H1 (cell line): ENCODE data around the gene CCDC195. TPM values are rescaled to one million over a fixed set of nuclear protein-coding genes. Genes with fewer than 3 reads are reported as not detected.

Source experiments
- CTCF ChIA-PET: fragments of 300-600 bp; sonication (Branson Sonifier 250); formaldehyde crosslinking; loops from one replicate; lab custom pipeline; 2021; ENCODE audit not compliant: partially characterized antibody; lab: Charles Lee
- POLR2A ChIA-PET: fragments of 300-600 bp; sonication (Branson Sonifier 250); formaldehyde crosslinking; loops from one replicate; lab custom pipeline; 2021; ENCODE audit warnings: inconsistent platforms; ENCODE audit not compliant: partially characterized antibody; lab: Charles Lee
- DNase-seq, 2 experiments: peaks; one replicate each; pipeline versions ENCODE4 v3.0.0 to v3.0.0-alpha.2; 2010 to 2022; ENCODE audit warnings: low spot score in 2 of 2, low read depth in 1 of 2, mixed read lengths in 1 of 2
- FAIRE-seq: peaks from 2 replicates; lab custom pipeline; 2011; peaks lifted over from hg19 to GRCh38; lab: Jason Lieb, UNC
- H2AFZ ChIP-seq: 2 replicates; pipeline ENCODE4 v1.8.1; 2012; ENCODE audit warnings: low read length, inconsistent platforms
- H2AK5ac ChIP-seq: 2 replicates; pipeline ENCODE4 v1.6.1; 2013; ENCODE audit warnings: low read depth, low read length
- H2BK120ac ChIP-seq: replicated peaks from 2 replicates; pipeline ENCODE3; 2013; ENCODE audit warnings: low read depth, low read length, inconsistent platforms
- H2BK12ac ChIP-seq: 2 replicates; pipeline ENCODE4 v1.6.1; 2013; ENCODE audit warnings: low read depth, low read length
- H2BK15ac ChIP-seq: 2 replicates; pipeline ENCODE4 v1.6.1; 2013; ENCODE audit warnings: low read length
- H2BK20ac ChIP-seq: 2 replicates; pipeline ENCODE4 v1.6.1; 2013; ENCODE audit warnings: low read length
- H2BK5ac ChIP-seq: 2 replicates; pipeline ENCODE4 v1.6.1; 2013; ENCODE audit warnings: low read depth, low read length
- H3K14ac ChIP-seq: 2 replicates; pipeline ENCODE4 v1.6.1; 2013; ENCODE audit warnings: inconsistent platforms; ENCODE audit not compliant: insufficient read length
- H3K18ac ChIP-seq: 2 replicates; pipeline ENCODE4 v1.6.1; 2013; ENCODE audit warnings: low read length; ENCODE audit errors: extremely low read depth
- H3K23ac ChIP-seq: 2 replicates; pipeline ENCODE4 v1.6.1; 2013; ENCODE audit warnings: inconsistent platforms; ENCODE audit not compliant: insufficient read length
- H3K23me2 ChIP-seq: 2 replicates; pipeline ENCODE4 v1.6.1; 2013; ENCODE audit warnings: low read depth, low read length
- H3K27ac ChIP-seq: 2 replicates; pipeline ENCODE4 v1.6.1; 2011; ENCODE audit warnings: low read depth, low read length, inconsistent platforms
- H3K27me3 ChIP-seq, 4 experiments: replicated peaks in 1 of 4; 1 replicate in 1 of 4; 2 replicates in 3 of 4; pipeline versions ENCODE4 v1.6.1 to v1.8.1; 2011 to 2013; ENCODE audit warnings: low read length in 3 of 4, mild to moderate bottlenecking in 3 of 4, inconsistent platforms in 2 of 4, mixed read lengths in 2 of 4, moderate library complexity in 1 of 4; ENCODE audit not compliant: control insufficient read depth in 3 of 4, insufficient read depth in 3 of 4; ENCODE audit errors: extremely low read depth in 1 of 4
- H3K36me3 ChIP-seq, 4 experiments: 2 replicates each; pipeline versions ENCODE4 v1.6.1 to v1.8.1; 2011 to 2013; ENCODE audit warnings: mild to moderate bottlenecking in 4 of 4, low read length in 3 of 4, moderate library complexity in 2 of 4, control low read depth in 1 of 4, inconsistent platforms in 1 of 4; ENCODE audit not compliant: insufficient read depth in 4 of 4, control insufficient read depth in 2 of 4
- H3K4ac ChIP-seq: replicated peaks from 2 replicates; pipeline ENCODE3; 2013; ENCODE audit warnings: low read length, low read depth, mixed read lengths, inconsistent platforms; ENCODE audit not compliant: insufficient read length
- H3K4me1 ChIP-seq, 4 experiments: replicated peaks in 1 of 4; 1 replicate in 1 of 4; 2 replicates in 3 of 4; pipeline versions ENCODE4 v1.6.1 to v1.8.1; 2011 to 2013; ENCODE audit warnings: low read length in 3 of 4, inconsistent platforms in 2 of 4, mixed read lengths in 1 of 4; ENCODE audit not compliant: insufficient read depth in 4 of 4, control insufficient read depth in 3 of 4
- H3K4me2 ChIP-seq, 2 experiments: 2 replicates each; pipeline versions ENCODE4 v1.6.1 to v1.8.1; 2011 to 2013; ENCODE audit warnings: low read depth in 2 of 2, low read length in 2 of 2, control low read depth in 1 of 2, inconsistent platforms in 1 of 2, mild to moderate bottlenecking in 1 of 2; ENCODE audit not compliant: insufficient read depth in 1 of 2
- H3K4me3 ChIP-seq, 4 experiments: fragments of 200-600, 300-600 bp in 1 of 4; sonication (generic), shearing (Covaris generic), sonication (Bioruptor Twin) in 1 of 4; 2 replicates each; pipeline versions ENCODE4 v1.5.1 to v1.8.1; 2011 to 2016; ENCODE audit warnings: low read length in 4 of 4, low read depth in 3 of 4, control low read depth in 2 of 4, inconsistent platforms in 2 of 4, mild to moderate bottlenecking in 2 of 4, mixed read lengths in 1 of 4, moderate library complexity in 1 of 4; ENCODE audit not compliant: insufficient read depth in 2 of 4; ENCODE audit errors: extremely low read depth in 1 of 4
- H3K56ac ChIP-seq: replicated peaks from 2 replicates; pipeline ENCODE3; 2013; ENCODE audit warnings: low read depth, mild to moderate bottlenecking, mixed read lengths, low read length, inconsistent platforms; ENCODE audit not compliant: insufficient read length
- H3K79me1 ChIP-seq: 2 replicates; pipeline ENCODE4 v1.6.1; 2013; ENCODE audit warnings: low read depth, low read length, control low read depth
- H3K79me2 ChIP-seq, 2 experiments: 2 replicates each; pipeline versions ENCODE4 v1.6.1 to v1.8.1; 2012 to 2013; ENCODE audit warnings: low read length in 2 of 2, mild to moderate bottlenecking in 2 of 2, inconsistent platforms in 1 of 2; ENCODE audit not compliant: insufficient read depth in 2 of 2, control insufficient read depth in 1 of 2
- H3K9ac ChIP-seq, 4 experiments: replicated peaks in 1 of 4; 1 replicate in 1 of 4; 2 replicates in 3 of 4; pipeline versions ENCODE4 v1.6.1 to v1.8.1; 2011 to 2013; ENCODE audit warnings: low read depth in 3 of 4, low read length in 3 of 4, control low read depth in 2 of 4, mild to moderate bottlenecking in 2 of 4, moderate library complexity in 2 of 4, inconsistent platforms in 1 of 4; ENCODE audit errors: extremely low read depth in 1 of 4
- H3K9me3 ChIP-seq, 2 experiments: 2 replicates each; pipeline versions ENCODE4 v1.6.1 to v1.8.1; 2012 to 2013; ENCODE audit warnings: mild to moderate bottlenecking in 2 of 2, moderate library complexity in 2 of 2, control low read depth in 1 of 2, inconsistent platforms in 1 of 2, low read depth in 1 of 2, low read length in 1 of 2, mixed read lengths in 1 of 2; ENCODE audit not compliant: insufficient read depth in 2 of 2
- H4K20me1 ChIP-seq, 2 experiments: replicated peaks in 1 of 2; 2 replicates each; pipeline versions ENCODE3 to v1.8.1; 2011 to 2013; ENCODE audit warnings: inconsistent platforms in 2 of 2, low read length in 2 of 2, mild to moderate bottlenecking in 1 of 2; ENCODE audit not compliant: insufficient read depth in 2 of 2, control insufficient read depth in 1 of 2
- H4K5ac ChIP-seq: 2 replicates; pipeline ENCODE4 v1.6.1; 2013; ENCODE audit warnings: low read length, low read depth, mixed read lengths, inconsistent platforms; ENCODE audit not compliant: insufficient read length
- H4K8ac ChIP-seq: 2 replicates; pipeline ENCODE4 v1.8.0; 2013; ENCODE audit warnings: mild to moderate bottlenecking, moderate library complexity, low read length, inconsistent platforms; ENCODE audit not compliant: insufficient read depth; ENCODE audit errors: extremely low read depth
- H4K91ac ChIP-seq: replicated peaks from 2 replicates; pipeline ENCODE3; 2013; ENCODE audit warnings: low read length, mixed read lengths, inconsistent platforms; ENCODE audit not compliant: insufficient read length
- JUN ChIP-seq: IDR thresholded peaks from 2 replicates; pipeline ENCODE4 v1.6.1; 2011; ENCODE audit warnings: low read depth, mild to moderate bottlenecking, improper control_type of control experiment, low read length
- TBP ChIP-seq: IDR thresholded peaks from 2 replicates; pipeline ENCODE4 v1.6.1; 2011; ENCODE audit warnings: low read depth, low read length, improper control_type of control experiment
- WGBS, 2 experiments: shearing (Covaris generic) in 1 of 2; methylation state at CpG; one replicate each; pipeline versions ENCODE4 v1.1.6 to v1.1.7; 2013 to 2015; ENCODE audit warnings: low lambda C conversion rate in 2 of 2, mixed read lengths in 2 of 2, inconsistent platforms in 1 of 2, low coverage in 1 of 2, missing lambda C conversion rate in 1 of 2; ENCODE audit not compliant: insufficient replicate concordance in 2 of 2, insufficient coverage in 1 of 2, insufficient read length in 1 of 2; ENCODE audit errors: extremely low coverage in 1 of 2, missing lambda C conversion rate in 1 of 2; 5-methylcytosine and 5-hydroxymethylcytosine counted together
- polyA plus RNA-seq, 7 experiments: library from polyadenylated mRNA; depleted of rRNA in 3 of 7; stranded (reverse) in 5 of 7; unstranded in 2 of 7; fragments of >200 nt in 5 of 7; fragments of 200-250 nt in 2 of 7; gene quantifications; 1 replicate in 5 of 7; 2 replicates in 1 of 7; 4 replicates in 1 of 7; pipeline versions ENCODE4 v1.2.1 to v1.2.3, GENCODE V29; 2011 to 2013; ENCODE audit warnings: missing spikeins in 2 of 7, mixed read lengths in 2 of 7
- total RNA-seq: library from RNA; stranded (reverse); fragmentation: NEBNext Ultra II Directional; extraction: Animal tissue kit (Norgen Biotek cat#: 25700); gene quantifications from 2 replicates; pipeline ENCODE4 v1.2.1, GENCODE V29; 2021

Gene CCDC195
- total and polyA plus RNA-seq, 2 of the 8 experiments (the other 6 are each of a cell fraction or from before 2014, with no cell fraction given): not detected

GRCh38 chr2:224729435-224729834 lies 13.3 kb upstream of the CCDC195 start:
- Histone ChIP-seq H3K79me2 (no peaks in the 10 kb centered on the region), H2AK5ac (no peak overlapping the region), H3K9me3 (peaks cover 0 to 2% of the 10 kb centered on the region in 2 experiments; a peak in 2 of 4 replicates), H2BK5ac (no peak overlapping the region), H3K9ac (no peak overlapping the region), H2BK15ac (no peak overlapping the region), H3K4ac (no peak overlapping the region), H3K23ac (no peak overlapping the region), H3K14ac (no peak overlapping the region), H2AFZ (no peak overlapping the region), H4K8ac (no peak overlapping the region), H3K27ac (no peak overlapping the region), H3K27me3 (no peaks in the 10 kb centered on the region), H4K20me1 (no peaks in the 10 kb centered on the region), H3K18ac (no peak overlapping the region), H3K56ac (no peak overlapping the region), H4K5ac (no peak overlapping the region), H2BK20ac (no peak overlapping the region), H3K4me1 (no peaks in the 10 kb centered on the region), H2BK120ac (no peak overlapping the region), H3K79me1 (no peaks in the 10 kb centered on the region), H3K23me2 (no peaks in the 10 kb centered on the region), H2BK12ac (no peak overlapping the region), H3K36me3 (no peaks in the 10 kb centered on the region), H3K4me3 (no peak overlapping the region), H3K4me2 (no peak overlapping the region), H4K91ac (no peak overlapping the region)
- TF ChIP-seq JUN: no peak
- TF ChIP-seq TBP: no peak
- ChIA-PET CTCF (no interaction called here), POLR2A (no interaction called here)
- DNase-seq (no peak), FAIRE-seq (no peak)
- 100% methylated on average over 1 of the region's 1 CpG; no CpG with 5 or more reads in 1 of the 2 experiments for WGBS, 2 experiments
